HG03575 (cell line): ENCODE results near the gene NBEAL2.

Source experiments
- ATAC-seq: cut with Tn5 transposase; IDR thresholded peaks from one replicate; pipeline ENCODE4 v1.9.1; 2021; ENCODE audit not compliant: unreplicated experiment, insufficient number of reproducible peaks, low FRiP score; ENCODE audit errors: extremely low read depth

Gene NBEAL2

DNA sequence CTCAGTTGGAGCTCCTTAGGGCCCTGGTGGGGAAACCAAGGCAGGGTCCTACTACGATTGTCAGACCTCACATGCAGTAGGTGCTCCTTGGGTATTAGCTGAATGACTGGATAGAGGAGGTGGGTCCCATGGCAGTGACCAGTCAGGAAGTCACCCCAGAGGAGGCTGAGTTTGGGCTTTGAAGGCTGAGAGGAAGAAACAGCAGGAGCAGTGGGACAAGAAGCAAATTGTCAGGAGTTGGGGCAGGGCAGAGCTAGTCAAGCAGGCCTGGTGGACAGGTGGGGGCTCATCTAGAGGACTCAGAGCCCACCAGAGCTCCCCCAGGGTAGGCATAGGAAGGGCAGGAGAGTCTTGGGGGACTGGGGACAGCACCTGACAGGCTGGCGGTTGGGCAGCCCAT, 3.1 kb downstream of the NBEAL2 start:
- ATAC-seq: no peak

DNA sequence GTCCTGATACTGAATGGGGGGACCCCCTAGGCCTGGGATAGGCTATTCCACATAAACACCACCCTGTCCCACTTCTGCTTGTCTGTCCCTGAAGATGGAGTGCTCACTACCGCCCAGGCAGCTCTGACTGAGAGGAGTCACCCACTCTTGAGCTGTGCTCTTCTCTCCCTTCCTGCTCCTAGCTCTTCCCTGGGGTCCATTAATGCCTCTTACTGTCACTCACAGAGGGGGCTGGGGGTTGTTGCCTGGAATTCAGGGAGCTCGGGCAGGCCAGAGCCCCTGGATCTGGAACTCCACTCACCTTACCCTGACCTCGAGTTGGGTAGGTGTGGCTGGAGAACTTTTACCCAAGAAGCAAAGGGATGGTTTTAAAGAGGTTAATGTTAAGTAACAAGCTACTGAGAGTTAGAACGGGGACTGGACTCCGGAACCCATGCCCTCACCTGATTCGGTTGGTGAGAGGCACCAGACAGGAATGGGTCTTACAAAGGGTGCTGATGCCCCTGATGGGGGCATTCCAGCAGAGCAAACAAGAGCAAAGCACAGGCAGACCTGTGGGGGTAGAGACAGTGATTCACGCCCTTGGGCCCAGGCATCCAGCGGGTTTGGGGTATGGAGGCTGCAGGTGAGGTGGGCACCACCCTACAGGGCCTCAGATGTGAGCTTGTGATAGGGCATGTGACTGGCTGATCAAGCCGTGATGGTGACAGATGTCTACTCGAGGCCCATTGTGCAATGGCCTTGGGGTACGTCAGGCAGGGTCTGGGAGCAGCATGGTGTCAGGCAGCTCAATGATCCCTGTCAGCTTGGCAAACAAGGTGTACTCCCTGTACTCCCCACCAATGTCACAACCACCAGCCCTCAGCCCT, 5.4 kb downstream of the NBEAL2 start:
- ATAC-seq: no peak

DNA sequence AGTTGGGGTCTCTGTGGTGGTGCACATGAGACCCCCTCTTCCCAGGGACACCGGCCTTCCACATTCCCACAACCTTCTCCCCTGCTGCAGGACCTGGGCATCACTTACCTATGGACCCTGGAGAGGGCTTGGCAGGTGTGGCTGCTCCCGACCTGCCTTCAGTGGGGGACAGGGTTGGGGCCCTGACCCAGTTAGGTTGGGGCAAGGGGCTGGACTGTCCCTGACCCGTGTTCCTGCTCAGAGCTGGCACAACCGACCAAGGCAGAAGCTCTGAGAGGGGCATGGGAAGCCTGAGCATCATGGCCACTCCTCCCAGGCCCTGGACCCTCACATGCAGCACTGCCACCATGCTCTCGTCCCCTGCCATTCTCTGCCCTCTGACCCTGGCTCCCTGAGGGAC, 6.1 kb downstream of the NBEAL2 start:
- ATAC-seq: no peak

DNA sequence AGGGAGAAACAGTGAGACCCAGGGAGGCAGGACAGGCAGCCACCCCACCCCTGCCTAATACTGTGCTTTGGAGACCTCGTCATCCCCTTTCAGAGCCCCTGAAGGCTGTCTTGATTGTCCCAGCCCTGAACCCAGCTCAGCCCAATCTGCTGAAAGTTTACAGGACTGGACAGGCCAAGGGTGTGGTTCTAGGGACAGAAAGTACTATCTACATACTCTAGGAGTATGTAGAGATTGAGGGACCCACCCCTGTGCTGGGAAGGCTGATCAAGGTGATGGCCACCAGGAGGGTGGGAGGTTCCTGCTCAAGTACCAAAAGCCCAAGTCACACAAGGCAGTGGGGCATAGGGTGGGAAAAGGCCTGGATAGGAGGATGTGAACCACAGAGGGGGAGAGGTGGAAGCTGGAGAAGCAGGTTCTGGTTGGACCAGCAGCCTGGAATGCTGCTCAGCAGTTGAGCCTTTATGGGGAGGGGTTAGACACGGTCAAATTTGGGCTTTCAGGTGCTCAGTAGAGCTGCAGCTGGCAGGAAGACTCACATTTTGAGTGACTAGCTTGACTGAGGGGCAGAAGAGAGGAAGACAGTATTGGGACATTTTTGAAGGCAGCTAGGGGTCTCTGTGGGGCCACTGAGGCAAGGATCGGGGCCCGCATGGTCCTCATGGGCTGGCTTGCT, 6.7 kb downstream of the NBEAL2 start:
- no peak for ATAC-seq

DNA sequence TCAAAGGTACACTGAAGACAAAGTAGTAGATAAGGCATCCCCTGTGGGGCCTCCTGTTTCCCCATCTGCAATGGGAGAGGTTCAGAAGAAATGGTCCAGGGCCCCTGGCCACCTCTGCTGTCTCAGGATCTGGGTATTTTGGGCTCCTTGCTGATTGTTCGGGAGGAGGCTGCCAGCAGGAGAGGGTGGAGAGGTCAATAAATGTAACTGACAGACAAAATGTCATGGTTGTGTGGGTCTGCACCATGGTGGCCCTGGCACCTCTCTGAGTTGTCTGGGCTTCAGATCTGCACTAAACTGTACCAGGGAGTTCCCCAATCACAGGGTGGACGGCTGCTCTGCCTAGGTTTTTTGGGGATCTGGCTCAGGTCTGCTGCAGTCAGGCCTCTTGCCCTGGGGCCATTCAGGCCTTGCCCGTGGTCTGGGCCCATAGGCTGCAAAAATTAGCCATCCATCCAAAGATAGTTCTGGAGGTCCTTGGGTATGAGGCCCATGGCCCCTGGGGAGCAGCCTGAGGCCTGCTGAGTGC, 7.4 kb downstream of the NBEAL2 start:
- no peak for ATAC-seq

DNA sequence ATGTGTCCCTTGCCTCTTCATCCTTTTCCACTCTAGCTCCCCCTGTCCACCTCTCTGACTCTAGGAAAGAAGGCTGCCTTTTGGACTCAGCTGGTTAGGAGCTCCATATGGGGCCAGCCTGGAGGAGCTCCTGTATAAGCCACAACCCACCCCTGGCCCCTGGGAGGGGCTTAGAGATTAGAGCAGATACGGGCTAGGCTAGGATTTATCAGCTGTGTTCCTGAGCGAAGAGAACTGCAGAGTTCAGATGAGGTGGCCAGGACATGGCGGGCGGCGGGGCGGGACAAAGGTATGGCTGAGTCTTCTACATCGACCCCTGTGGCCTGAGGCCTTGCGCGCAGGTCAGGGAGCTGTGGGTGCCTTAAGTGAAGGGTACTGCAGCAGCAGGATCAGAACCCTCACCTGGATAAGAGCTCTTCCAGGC, 7.9 kb downstream of the NBEAL2 start:
- no peak for ATAC-seq

DNA sequence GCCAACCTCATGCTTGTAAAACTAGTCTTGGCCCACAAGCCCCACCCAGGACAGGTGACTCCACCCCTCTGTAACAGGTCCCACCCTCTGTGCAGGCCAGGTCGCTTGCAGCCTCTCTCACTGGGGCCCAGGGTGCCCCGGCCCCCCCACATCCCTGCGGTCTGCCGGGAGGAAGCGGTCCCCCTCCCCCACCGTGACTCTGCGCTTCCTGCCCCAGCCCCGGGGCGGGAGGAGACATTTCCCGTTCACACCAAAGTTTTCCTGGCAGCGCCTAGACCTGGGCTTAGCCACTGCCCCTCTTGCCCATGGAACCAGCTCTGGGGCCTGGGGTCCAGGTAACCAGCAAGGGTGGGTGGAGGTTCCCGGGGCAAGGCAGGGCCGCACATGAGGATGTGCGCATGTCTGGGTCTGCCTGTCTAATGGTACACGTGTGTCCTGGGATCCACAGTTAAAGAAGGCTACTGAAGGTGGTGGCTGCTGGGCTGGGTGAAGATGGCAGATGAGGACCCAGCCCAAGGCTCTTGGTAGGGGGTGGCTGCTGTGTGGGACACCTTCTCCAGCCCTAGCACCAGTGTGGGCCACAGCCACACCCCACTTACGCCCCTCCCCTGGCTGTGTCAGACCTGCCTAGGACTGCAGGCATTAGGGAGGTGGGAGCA, 8.4 kb downstream of the NBEAL2 start:
- ATAC-seq: no peak

DNA sequence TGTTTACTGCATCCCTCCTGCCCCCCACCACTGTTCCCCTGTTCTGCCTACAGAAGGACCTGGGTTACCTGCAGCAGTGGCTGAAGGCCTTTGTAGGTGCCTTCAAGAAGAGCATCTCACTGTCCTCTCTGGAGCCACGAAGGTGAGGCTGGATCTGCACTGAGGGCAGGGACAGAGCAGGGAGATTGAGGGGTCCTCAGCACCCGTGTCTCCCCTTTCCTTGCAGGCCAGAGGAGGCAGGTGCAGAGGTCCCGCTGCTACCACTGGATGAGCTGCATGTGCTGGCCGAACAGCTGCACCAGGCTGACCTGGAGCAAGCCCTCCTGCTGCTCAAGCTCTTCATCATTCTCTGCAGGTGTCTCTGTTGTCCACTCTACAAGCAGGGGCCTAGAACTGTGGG, 9.2 kb downstream of the NBEAL2 start:
- ATAC-seq: no peak

DNA sequence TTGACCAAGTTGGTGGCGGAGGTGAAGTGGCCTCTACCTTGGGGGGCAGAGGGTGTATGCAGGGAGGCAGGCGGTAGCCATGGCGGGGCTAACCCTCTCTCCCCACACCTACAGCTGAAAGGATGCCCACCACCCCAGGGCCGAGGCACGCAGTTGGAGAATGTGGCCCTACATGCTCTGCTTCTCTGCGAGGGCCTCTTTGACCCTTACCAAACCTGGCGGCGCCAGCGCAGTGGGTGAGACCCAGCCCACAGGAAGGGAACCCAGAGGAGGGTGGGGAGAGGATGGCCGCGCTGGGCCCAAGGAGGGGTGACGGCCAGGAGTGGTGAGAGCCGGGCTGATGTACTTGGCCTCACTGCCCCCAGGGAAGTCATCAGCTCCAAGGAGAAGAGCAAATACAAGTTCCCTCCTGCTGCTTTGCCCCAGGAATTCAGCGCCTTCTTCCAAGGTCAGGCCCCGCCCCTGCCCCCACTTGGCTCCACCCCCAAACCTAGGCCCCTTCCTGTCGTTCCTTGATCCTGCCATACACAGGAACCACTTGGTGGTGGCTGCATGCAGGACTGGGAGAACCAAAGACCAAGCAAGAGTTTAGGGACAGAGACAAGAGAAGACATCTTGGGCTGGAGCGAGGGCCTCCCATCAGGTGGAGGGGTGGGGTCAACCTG, 9.8 kb downstream of the NBEAL2 start:
- ATAC-seq: no peak

DNA sequence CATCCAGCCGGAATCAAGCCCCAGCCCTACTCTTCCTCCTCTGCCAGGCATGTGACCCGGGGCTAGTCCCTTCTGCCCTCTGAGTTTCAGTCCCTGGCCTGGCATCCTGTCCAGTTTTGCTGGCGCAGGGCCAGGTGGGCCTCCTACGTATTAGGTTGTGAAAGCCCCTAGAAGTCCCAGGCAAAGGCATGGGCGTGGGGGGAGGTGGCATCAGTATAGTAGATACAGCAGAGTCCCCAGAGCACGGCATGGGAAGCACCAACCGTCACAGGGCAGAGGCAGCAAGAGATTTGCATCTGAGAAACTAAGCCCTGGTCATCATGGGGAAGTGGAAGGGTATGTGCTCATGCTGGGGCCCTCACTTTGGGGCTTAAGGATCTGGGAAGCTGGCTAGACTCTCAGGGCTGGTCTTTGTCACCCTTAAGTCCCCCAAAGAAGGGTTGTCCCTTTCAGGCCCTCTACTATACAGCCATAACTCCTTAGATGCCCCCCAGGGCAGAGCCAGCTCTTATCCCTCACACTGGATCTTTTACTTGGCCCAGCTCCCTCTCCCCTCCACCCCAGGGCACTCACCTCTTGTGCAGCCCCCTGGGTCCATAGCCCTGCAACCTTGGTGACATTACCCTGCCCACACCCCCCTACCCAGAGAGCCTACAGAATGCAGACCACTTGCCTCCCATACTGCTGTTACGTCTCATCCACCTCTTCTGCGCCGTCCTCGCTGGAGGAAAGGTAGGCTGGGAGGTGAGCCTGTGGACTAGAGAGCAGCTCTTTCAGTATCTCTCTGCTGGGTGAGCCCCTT, 11.3 kb downstream of the NBEAL2 start:
- no peak for ATAC-seq

DNA sequence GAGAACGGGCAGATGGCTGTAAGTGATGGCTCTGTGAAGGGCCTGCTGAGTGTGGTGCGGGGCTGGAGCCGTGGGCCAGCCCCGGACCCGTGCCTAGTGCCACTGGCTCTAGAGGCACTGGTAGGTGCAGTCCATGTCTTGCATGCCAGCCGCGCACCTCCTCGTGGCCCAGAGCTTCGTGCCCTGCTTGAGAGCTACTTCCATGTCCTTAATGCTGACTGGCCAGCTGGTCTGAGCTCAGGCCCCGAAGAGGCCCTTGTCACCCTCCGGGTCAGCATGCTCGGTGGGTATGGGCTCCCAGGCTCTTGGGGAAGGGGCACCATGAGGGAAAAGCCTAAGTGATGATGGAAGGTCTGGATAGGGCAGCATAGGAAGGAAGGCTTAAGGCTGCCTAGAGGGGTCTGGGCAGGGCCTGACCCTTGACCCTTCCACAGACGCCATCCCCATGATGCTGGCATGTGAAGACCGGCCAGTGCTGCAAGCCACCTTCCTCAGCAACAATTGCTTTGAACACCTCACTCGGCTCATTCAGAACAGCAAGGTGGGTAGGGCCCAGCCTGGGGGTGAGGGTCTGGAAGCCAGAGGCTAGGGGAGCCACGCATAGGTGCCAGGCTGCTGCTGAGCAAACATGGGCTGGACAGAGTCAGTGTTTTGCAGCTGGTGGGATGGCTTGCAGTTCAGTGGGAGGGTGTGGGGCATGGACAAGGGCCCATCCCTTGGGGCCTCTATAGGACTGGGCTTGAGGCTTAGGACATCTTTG, 12.1 kb downstream of the NBEAL2 start:
- ATAC-seq: no peak

DNA sequence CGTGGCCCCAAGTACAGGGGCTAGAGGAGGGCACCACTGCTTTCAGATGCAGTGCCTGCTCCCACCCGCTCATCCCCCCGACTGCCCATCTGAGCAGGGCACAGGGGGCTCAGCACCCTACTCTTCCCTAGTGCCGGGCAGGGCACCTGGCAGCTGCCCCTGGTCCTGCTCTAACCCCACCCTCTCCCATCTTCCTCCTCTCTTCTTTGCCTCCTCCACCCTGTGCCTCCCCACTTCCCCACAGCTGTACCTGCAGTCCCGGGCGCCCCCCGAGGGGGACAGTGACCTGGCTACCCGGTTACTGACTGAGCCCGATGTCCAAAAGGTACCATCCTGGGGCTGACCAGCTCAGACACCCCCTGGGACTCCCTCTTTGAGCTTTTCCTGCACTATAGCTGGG, 12.8 kb downstream of the NBEAL2 start:
- ATAC-seq: no peak

DNA sequence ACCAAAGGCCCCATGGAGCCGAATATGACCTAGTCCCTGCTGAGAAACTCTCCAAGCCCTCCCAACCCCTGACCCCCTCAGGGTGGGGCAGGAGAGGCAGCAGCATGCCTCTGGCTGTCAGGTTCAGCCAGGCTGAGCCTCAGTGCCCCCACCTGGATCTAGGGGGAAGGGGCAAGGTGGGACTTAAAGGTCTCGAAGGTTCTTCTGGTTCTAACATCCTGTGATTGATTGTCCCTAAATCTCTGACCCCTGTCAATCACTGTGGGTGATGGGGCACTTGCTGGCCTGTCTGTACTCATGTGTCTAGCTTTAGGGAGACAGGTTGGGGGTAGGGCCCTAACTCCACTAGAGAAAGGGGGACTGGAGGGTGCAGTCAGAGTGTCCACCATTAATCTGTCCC, 13.8 kb downstream of the NBEAL2 start:
- ATAC-seq: no peak

DNA sequence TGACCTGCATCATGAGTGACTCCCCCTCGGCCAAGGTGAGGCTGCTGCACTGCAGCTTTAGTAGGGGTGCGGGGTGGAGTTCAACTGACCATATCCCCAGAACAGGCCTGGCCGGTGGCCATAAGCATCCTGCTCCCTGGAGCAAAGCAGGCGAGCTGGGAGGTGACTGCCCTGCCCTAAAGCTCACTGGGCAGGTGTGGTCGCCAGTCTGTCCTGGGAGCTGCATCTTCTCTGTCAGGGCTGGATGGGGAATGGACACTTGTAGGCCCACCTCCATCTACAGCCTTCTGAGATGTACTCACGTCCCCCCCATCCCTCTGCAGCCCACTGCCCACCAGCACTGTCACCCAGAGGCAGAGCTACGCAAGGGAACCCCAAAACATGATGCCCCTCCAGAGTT, 14.5 kb downstream of the NBEAL2 start:
- ATAC-seq: no peak

DNA sequence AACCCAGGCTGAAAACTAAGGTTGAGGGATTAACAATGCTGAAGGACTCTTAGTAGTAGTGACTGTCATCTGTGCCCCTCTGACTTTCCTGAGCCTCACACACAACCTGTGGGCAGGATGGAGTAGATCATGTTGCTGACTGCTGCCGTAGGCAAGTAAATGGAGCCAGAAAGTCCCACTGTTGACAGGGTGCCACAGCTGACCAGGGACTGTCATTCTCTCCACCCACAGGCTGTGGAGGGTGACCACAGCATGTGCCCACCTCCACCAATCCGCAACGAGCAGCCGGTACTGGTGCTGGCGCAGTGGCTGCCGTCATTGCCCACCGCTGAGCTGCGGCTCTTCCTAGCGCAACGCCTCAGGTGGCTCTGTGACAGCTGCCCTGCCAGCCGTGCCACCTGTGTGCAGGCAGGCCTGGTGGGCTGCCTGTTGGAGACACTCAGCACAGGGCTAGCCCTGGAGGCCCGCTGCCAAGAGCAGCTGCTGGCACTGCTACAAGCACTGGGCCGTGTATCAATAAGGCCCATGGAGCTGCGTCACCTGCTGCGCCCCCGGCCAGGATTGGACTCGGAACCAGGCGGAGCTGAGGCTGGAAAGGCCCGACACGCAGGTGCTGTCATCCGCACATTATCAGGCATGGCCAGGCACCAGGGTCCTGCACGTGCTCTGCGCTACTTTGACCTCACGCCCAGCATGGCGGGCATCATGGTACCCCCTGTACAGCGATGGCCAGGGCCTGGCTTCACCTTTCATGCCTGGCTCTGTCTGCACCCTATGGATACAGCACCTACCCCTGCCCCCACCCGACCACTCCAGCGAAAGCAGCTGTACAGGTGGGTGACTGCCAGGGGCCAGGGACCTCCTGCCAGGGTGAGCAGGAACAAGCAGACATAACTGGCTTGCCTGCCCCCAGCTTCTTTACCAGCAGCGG, 15.6 kb downstream of the NBEAL2 start:
- ATAC-seq: no peak

DNA sequence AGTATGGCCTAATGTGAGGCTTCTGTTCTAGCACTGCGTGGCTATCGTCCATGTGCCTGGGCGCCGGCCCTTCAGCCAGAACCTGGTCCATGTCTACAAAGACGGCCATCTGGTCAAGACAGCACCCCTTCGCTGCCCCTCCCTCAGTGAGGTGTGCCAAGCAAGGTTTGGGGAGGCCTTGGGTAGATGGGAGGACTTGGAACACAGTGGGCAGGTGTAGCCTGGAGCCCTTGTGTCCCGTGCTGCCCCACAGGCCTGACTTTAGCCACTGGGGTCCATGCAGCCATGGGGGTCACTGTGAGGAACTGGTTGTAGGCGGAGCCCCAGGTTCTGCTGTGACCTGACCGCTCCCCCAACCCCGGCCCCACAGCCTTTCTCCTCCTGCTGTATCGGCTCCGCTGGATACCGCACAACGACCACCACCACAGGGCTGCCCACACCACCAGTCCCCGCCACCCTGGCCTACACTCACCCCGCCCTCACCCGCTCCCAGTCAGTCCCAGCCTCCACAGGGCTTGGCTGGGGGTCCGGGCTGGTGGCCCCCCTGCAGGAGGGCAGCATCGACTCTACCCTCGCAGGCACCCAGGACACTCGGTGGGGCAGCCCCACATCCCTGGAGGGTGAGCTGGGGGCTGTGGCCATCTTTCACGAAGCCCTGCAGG, 16.6 kb downstream of the NBEAL2 start:
- ATAC-seq: no peak
